Parathyroid adenoma (tissue), 2 donors: ENCODE results near the gene LTBP2.

ENCODE experiments used
- H2AFZ ChIP-seq: fragments of 300-600 bp; sonication (generic); one replicate; pipeline ENCODE4 v1.7.0; 2017; ENCODE audit warnings: antibody characterized with exemption, mild to moderate bottlenecking
- H3K27ac ChIP-seq: fragments of 300-600 bp; sonication (generic); one replicate; pipeline ENCODE4 v1.7.0; 2017
- H3K27me3 ChIP-seq: fragments of 300-600 bp; sonication (generic); one replicate; pipeline ENCODE4 v1.7.0; 2017; ENCODE audit warnings: low read length; ENCODE audit not compliant: control insufficient read depth, insufficient read depth
- H3K36me3 ChIP-seq: fragments of 300-600 bp; sonication (generic); one replicate; pipeline ENCODE4 v1.7.0; 2017; ENCODE audit warnings: low read length; ENCODE audit not compliant: control insufficient read depth, insufficient read depth
- H3K4me1 ChIP-seq: fragments of 300-600 bp; sonication (generic); one replicate; pipeline ENCODE4 v1.7.0; 2017; ENCODE audit warnings: control low read depth
- H3K4me2 ChIP-seq: fragments of 300-600 bp; sonication (generic); one replicate; pipeline ENCODE4 v1.7.0; 2017; ENCODE audit warnings: low read length
- H3K4me3 ChIP-seq: fragments of 300-600 bp; sonication (generic); one replicate; pipeline ENCODE4 v1.7.0; 2017; ENCODE audit warnings: low read depth, low read length
- H3K79me2 ChIP-seq: fragments of 300-600 bp; sonication (generic); one replicate; pipeline ENCODE4 v1.7.0; 2017; ENCODE audit warnings: control low read depth
- H3K9ac ChIP-seq: fragments of 300-600 bp; sonication (generic); one replicate; pipeline ENCODE4 v1.7.0; 2017; ENCODE audit warnings: mild to moderate bottlenecking
- H3K9me3 ChIP-seq: fragments of 300-600 bp; sonication (generic); one replicate; pipeline ENCODE4 v1.7.0; 2017; ENCODE audit warnings: low read length; ENCODE audit not compliant: control insufficient read depth
- CTCF ChIP-seq: fragments of 300-600 bp; sonication (generic); IDR thresholded peaks from one replicate; pipeline ENCODE4 v1.7.0; 2017; ENCODE audit warnings: antibody characterized with exemption, mild to moderate bottlenecking
- donor health status: primary hyperparathyroidism.

The LTBP2 gene

DNA sequence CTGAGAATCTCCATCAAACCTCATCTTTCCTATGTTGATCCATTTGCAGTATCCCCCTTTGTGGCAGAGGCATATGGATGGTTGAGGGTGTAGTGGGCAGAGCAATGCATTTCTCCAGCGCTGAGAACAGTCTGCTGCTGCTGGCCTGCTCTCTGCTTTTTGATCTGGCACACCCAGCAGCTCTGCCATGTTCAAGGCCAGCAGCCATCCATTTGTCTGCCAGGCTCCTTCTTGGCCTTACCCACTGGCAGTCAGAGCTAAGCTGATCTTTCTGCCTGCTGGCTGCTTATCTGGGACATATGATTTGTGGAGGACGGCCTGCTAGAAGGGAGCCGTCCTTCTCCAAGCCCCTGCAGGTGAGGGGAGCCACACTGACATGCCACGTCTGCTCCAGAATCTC, 135.9 kb downstream of the LTBP2 start:
- Histone ChIP-seq H3K9me3 (no peaks in the 10 kb centered on the region), H3K36me3 (no peaks in the 10 kb centered on the region), H3K27ac (no peak overlapping the region)

GRCh38 chr14:74475678-74476077, 136.4 kb downstream of the LTBP2 start:
- Histone ChIP-seq H3K9ac (no peak overlapping the region), H3K4me1 (no peaks in the 10 kb centered on the region), H3K4me3 (no peak overlapping the region), H3K9me3 (no peaks in the 10 kb centered on the region), H3K27ac (no peak overlapping the region), H3K36me3 (no peaks in the 10 kb centered on the region), H2AFZ (no peak overlapping the region), H3K27me3 (no peaks in the 10 kb centered on the region), H3K79me2 (no peaks in the 10 kb centered on the region), H3K4me2 (no peak overlapping the region)
- TF ChIP-seq CTCF, result no peak

More for the DNA sequence above, 135.9 kb downstream of the LTBP2 start:
- Histone ChIP-seq H3K27me3 (no peaks in the 10 kb centered on the region), H3K4me1 (no peaks in the 10 kb centered on the region), H3K9ac (no peak overlapping the region), H3K4me3 (no peak overlapping the region), H3K79me2 (no peaks in the 10 kb centered on the region), H2AFZ (no peak overlapping the region), H3K4me2 (no peak overlapping the region)
- no peak for TF ChIP-seq CTCF

DNA sequence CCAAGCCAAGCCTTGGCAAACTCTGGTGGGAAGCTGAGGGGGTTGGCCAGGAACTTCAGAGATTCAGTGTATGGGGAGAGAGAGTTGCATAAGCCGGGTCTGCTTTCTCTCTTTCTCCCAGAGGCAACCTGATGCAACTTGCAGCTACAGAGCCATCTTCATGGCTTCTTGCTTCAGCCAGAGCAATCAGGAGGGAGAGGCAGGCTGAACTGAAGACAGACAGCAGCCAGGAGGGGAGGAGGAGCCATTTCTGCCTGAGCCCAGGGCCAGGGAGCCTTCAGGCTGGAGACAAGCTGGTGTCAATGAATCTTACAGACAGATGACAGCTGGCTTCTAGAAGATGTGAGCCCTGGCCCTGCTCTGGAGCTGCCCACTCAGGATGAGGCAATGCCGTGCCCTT, 137.7 kb downstream of the LTBP2 start:
- TF ChIP-seq CTCF, result no peak
- Histone ChIP-seq H3K4me1 (no peaks in the 10 kb centered on the region), H3K27ac (no peak overlapping the region), H2AFZ (no peak overlapping the region), H3K4me3 (no peak overlapping the region), H3K9ac (no peak overlapping the region), H3K36me3 (no peaks in the 10 kb centered on the region), H3K79me2 (no peaks in the 10 kb centered on the region), H3K9me3 (no peaks in the 10 kb centered on the region), H3K27me3 (no peaks in the 10 kb centered on the region), H3K4me2 (no peak overlapping the region)

- Histone ChIP-seq H3K27me3 (no peaks in the 10 kb centered on the region), H3K4me3 (no peak overlapping the region), H3K4me1 (no peaks in the 10 kb centered on the region), H3K27ac (no peak overlapping the region), H3K9ac (no peak overlapping the region), H3K36me3 (no peaks in the 10 kb centered on the region), H3K4me2 (no peak overlapping the region), H3K9me3 (no peaks in the 10 kb centered on the region), H3K79me2 (no peaks in the 10 kb centered on the region), H2AFZ (no peak overlapping the region)
- no peak for TF ChIP-seq CTCF
Measured at GRCh38 chr14:74472601-74473000, 139.4 kb downstream of the LTBP2 start.
